ENCODE measurements around the gene CEP19.

CEP19 gene

GRCh38 chr3:196694202-196694638, 17.8 kb downstream of the CEP19 start:
- Mint-ChIP-seq H3K36me3 (ENCODE audit: low read depth) (no peaks in the 10 kb centered on the region), H3K9me3 (no peaks in the 10 kb centered on the region), H3K27ac (no peak overlapping the region), H3K27me3 (ENCODE audit: low read depth) (peaks cover 5% of the 10 kb centered on the region), H3K4me3 (no peak overlapping the region), H3K4me1 (ENCODE audit: low read depth) (peaks cover 6% of the 10 kb centered on the region)

DNA sequence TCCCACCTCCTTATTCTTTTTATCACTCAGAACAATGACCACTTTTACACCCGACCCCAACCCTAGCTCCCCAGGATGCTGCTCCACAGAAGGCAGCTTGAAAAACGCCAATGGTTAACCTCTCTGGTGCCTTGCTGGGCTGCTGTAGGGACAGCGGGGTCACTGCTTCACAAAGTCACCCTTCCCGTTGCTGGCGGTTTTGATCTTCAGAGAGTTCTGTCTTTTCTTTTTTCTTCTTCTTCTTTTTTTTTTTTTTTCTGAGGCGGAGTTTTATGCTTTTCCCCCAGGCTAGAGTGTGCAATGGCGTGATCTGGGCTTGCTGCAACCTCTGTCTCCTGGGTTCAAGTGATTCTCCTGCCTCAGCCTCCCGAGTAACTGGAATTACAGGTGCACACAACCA, 20.7 kb downstream of the CEP19 start:
- Mint-ChIP-seq H3K4me1 (ENCODE audit: low read depth) (peaks cover 11% of the 10 kb centered on the region), H3K36me3 (ENCODE audit: low read depth) (no peaks in the 10 kb centered on the region), H3K27ac (no peak overlapping the region), H3K9me3 (no peaks in the 10 kb centered on the region), H3K4me3 (no peak overlapping the region), H3K27me3 (ENCODE audit: low read depth) (peaks cover 5% of the 10 kb centered on the region)

- Mint-ChIP-seq H3K36me3 (ENCODE audit: low read depth) (no peaks in the 10 kb centered on the region), H3K27ac (no peak overlapping the region), H3K4me1 (ENCODE audit: low read depth) (peaks cover 16% of the 10 kb centered on the region), H3K27me3 (ENCODE audit: low read depth) (peaks cover 5% of the 10 kb centered on the region), H3K9me3 (no peaks in the 10 kb centered on the region), H3K4me3 (no peak overlapping the region)
Measured at GRCh38 chr3:196689941-196690660, 21.9 kb downstream of the CEP19 start.

DNA sequence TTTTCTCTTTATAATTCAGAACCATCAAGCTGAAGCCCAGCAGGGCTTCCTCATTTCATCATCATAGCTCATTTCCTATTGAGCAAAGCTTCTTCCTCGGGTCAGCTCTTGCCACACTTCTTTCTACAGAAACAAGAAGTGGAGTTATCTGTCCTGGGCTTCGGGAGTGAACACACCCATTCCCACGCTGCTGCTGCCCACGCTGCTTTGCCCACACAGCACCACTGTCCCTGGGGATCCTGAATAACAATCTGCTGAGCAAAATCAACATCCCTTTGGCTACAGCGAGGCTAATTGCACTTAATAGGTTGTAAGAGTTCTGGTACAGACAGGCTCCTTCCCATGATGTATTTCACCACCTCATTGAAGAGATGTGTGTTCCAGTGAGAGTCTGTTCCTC, 23.7 kb downstream of the CEP19 start:
- H3K4me3 Mint-ChIP-seq: no peak overlapping the region
- no peak overlapping the region for H3K27ac Mint-ChIP-seq
- H3K27me3 Mint-ChIP-seq (ENCODE audit: low read depth): peaks cover 5% of the 10 kb centered on the region
- H3K36me3 Mint-ChIP-seq (ENCODE audit: low read depth): no peaks in the 10 kb centered on the region
- no peaks in the 10 kb centered on the region for H3K9me3 Mint-ChIP-seq
- H3K4me1 Mint-ChIP-seq (ENCODE audit: low read depth): peaks cover 23% of the 10 kb centered on the region

GRCh38 chr3:196686436-196686835, 25.6 kb downstream of the CEP19 start:
- Mint-ChIP-seq H3K36me3 (ENCODE audit: low read depth) (peaks cover 3% of the 10 kb centered on the region), H3K4me1 (ENCODE audit: low read depth) (peaks cover 20% of the 10 kb centered on the region), H3K9me3 (peaks cover 5% of the 10 kb centered on the region), H3K27me3 (ENCODE audit: low read depth) (no peaks in the 10 kb centered on the region), H3K27ac (no peak overlapping the region), H3K4me3 (no peak overlapping the region)

DNA sequence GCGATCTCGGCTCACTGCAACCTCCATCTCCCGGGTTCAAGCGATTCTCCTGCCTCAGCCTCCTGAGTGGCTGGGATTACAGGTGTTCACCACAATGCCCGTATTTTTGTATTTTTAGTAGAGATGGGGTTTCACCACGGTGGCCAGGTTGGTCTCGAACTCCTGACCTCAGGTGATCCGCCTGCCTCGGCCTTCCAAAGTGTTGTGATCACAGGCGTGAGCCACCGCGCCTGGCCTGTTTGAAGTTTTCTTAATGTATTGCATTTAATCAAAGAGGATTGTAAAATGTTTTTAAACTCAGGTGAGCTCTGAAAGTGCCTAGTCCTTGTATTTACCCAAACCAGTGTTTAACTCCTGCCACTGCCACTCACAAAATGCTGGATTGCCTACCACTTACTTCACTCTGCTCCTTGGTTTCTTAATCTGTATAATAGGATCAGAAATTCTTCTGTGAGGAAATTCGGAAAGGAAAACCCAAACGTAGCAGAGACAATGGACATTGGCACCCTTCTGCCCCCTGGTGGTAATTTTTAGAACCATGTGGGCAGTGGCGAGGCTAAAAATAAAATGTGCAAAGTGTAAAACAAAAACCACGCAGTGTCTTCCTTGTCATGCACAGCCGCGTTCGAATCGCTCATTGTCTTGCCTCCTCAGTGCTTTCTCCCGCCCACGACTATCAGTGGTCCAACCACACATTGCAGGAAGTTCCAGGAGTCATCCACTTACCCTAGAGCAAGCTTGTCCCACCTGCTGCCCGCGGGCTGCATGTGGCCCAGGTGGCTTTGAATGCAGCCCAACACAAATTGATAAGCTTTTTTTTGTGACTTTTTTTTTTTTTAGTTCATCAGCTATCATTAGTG, 27.3 kb downstream of the CEP19 start:
- Mint-ChIP-seq H3K27ac (peak overlapping the region; percentile 17), H3K4me1 (ENCODE audit: low read depth) (peaks cover 20% of the 10 kb centered on the region), H3K36me3 (ENCODE audit: low read depth) (peaks cover 3% of the 10 kb centered on the region), H3K4me3 (peak overlapping the region; percentile 28), H3K27me3 (ENCODE audit: low read depth) (no peaks in the 10 kb centered on the region), H3K9me3 (peaks cover 5% of the 10 kb centered on the region)

GRCh38 chr3:196677931-196678330, 34.1 kb downstream of the CEP19 start:
- peaks cover 6% of the 10 kb centered on the region for H3K36me3 Mint-ChIP-seq (ENCODE audit: low read depth)
- H3K27me3 Mint-ChIP-seq (ENCODE audit: low read depth): peaks cover 10% of the 10 kb centered on the region
- H3K4me1 Mint-ChIP-seq (ENCODE audit: low read depth): peaks cover 12% of the 10 kb centered on the region
- H3K9me3 Mint-ChIP-seq: peaks cover 9% of the 10 kb centered on the region
- H3K4me3 Mint-ChIP-seq: no peak overlapping the region
- peak overlapping the region; percentile 59 for H3K27ac Mint-ChIP-seq

DNA sequence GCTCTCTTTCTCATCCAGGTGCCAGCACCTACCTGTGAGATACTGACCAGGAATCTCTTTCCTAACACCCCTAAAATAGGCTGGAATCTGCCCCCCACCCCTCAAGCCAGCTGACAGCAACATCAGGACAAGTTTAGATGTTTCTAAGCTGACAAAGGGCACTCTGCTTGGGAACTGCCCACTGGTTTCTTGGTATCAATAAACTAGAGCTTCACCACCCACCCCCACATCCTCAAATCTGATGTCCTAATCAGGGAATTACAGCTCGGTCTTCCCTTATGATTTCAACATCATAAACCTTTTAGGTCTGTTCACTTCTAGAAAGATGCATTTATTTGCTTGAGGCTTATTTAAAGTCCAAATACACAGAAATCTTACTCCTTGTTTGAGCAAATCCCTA, 34.7 kb downstream of the CEP19 start:
- peaks cover 12% of the 10 kb centered on the region for H3K4me1 Mint-ChIP-seq (ENCODE audit: low read depth)
- peaks cover 7% of the 10 kb centered on the region for H3K9me3 Mint-ChIP-seq
- no peak overlapping the region for H3K27ac Mint-ChIP-seq
- H3K4me3 Mint-ChIP-seq: no peak overlapping the region
- H3K27me3 Mint-ChIP-seq (ENCODE audit: low read depth): peaks cover 10% of the 10 kb centered on the region
- H3K36me3 Mint-ChIP-seq (ENCODE audit: low read depth): peaks cover 5% of the 10 kb centered on the region

- no peak overlapping the region for H3K27ac Mint-ChIP-seq
- H3K4me3 Mint-ChIP-seq: no peak overlapping the region
- H3K4me1 Mint-ChIP-seq (ENCODE audit: low read depth): peaks cover 24% of the 10 kb centered on the region
- H3K36me3 Mint-ChIP-seq (ENCODE audit: low read depth): peaks cover 5% of the 10 kb centered on the region
- peaks cover 5% of the 10 kb centered on the region for H3K27me3 Mint-ChIP-seq (ENCODE audit: low read depth)
- H3K9me3 Mint-ChIP-seq: peaks cover 7% of the 10 kb centered on the region
Measured at GRCh38 chr3:196673632-196674031, 38.4 kb downstream of the CEP19 start.

DNA sequence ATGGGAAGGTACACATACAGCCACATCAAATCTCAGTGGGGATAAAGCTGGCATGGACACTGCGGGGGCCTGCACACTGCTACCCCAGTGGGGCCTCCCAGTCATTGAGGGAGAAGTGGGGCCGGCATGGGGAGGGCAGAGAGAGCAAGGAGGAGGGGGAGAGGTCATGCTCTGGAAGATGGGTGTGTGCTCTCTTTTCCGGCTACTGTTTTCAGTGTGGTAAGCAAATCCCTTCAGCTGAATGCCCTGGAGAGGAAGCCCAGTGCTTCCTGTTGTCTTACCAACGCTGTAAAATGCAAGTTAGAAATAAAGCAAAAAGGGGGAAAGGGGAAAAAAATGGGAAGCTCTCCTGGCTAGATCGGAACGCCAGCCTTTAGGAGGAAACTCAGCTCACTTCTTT, 41.7 kb downstream of the CEP19 start:
- Mint-ChIP-seq H3K4me3 (peak overlapping the region; percentile 71), H3K4me1 (ENCODE audit: low read depth) (peaks cover 18% of the 10 kb centered on the region), H3K27me3 (ENCODE audit: low read depth) (peaks cover 5% of the 10 kb centered on the region), H3K27ac (peak overlapping the region; percentile 69), H3K9me3 (peaks cover 7% of the 10 kb centered on the region), H3K36me3 (ENCODE audit: low read depth) (peaks cover 7% of the 10 kb centered on the region)

- no peaks in the 10 kb centered on the region for H3K27me3 Mint-ChIP-seq (ENCODE audit: low read depth)
- H3K4me1 Mint-ChIP-seq (ENCODE audit: low read depth): peaks cover 16% of the 10 kb centered on the region
- no peaks in the 10 kb centered on the region for H3K9me3 Mint-ChIP-seq
- H3K4me3 Mint-ChIP-seq: no peak overlapping the region
- H3K36me3 Mint-ChIP-seq (ENCODE audit: low read depth): peaks cover 4% of the 10 kb centered on the region
- no peak overlapping the region for H3K27ac Mint-ChIP-seq
Measured at GRCh38 chr3:196667056-196667825, 44.8 kb downstream of the CEP19 start.

- Mint-ChIP-seq H3K27me3 (ENCODE audit: low read depth) (no peaks in the 10 kb centered on the region), H3K27ac (no peak overlapping the region), H3K9me3 (no peaks in the 10 kb centered on the region), H3K4me1 (ENCODE audit: low read depth) (peaks cover 12% of the 10 kb centered on the region), H3K36me3 (ENCODE audit: low read depth) (peaks cover 5% of the 10 kb centered on the region), H3K4me3 (no peak overlapping the region)
Measured at GRCh38 chr3:196666001-196666867, 45.8 kb downstream of the CEP19 start.

GRCh38 chr3:196662711-196663571, 49.1 kb downstream of the CEP19 start:
- H3K36me3 Mint-ChIP-seq (ENCODE audit: low read depth): peaks cover 14% of the 10 kb centered on the region
- no peaks in the 10 kb centered on the region for H3K9me3 Mint-ChIP-seq
- H3K4me1 Mint-ChIP-seq (ENCODE audit: low read depth): peaks cover 4% of the 10 kb centered on the region
- no peaks in the 10 kb centered on the region for H3K27me3 Mint-ChIP-seq (ENCODE audit: low read depth)
- H3K4me3 Mint-ChIP-seq: no peak overlapping the region
- H3K27ac Mint-ChIP-seq: no peak overlapping the region

All from T-helper 1 cell treated with Interleukin-12 subunit alpha and Interleukin-12 subunit beta and Interleukin-4 antibody, amounts not matched to agents 30 μg/mL and 1 μg/mL, for 36 hours (primary cell).